Stomach (tissue), 9 donors: ENCODE results near the gene FOXL1. TPM values are rescaled to one million over a fixed set of nuclear protein-coding genes. Genes with fewer than 3 reads are reported as not detected.

Experiments
- DNase-seq, 2 donors: peaks; one replicate each; pipeline versions ENCODE4 v3.0.0 to v3.0.0-alpha.2; 2013 to 2019
- H3K27ac ChIP-seq, 5 donors: fragments of 200-600 bp in 4 of 5; sonication (generic) in 4 of 5; one replicate each; pipeline ENCODE4 v1.5.1; 2013 to 2019; ENCODE audit warnings: mild to moderate bottlenecking in 1 of 5, moderate library complexity in 1 of 5
- H3K27me3 ChIP-seq, 3 donors: fragments of 200-600 bp; sonication (generic); one replicate each; pipeline ENCODE4 v1.5.1; 2017 to 2019; ENCODE audit warnings: mixed run types in 1 of 3
- H3K36me3 ChIP-seq, 4 donors: fragments of 200-600 bp; sonication (generic); 1 replicate in 3 of 4; 2 replicates in 1 of 4; pipeline ENCODE4 v1.5.1; 2016 to 2019
- H3K4me1 ChIP-seq, 4 donors: fragments of 200-600 bp; sonication (generic); one replicate each; pipeline ENCODE4 v1.5.1; 2016 to 2019
- H3K4me3 ChIP-seq, 4 donors: fragments of 200-600 bp; sonication (generic) in 3 of 4; one replicate each; pipeline ENCODE4 v1.5.1; 2016 to 2019; ENCODE audit warnings: mild to moderate bottlenecking in 1 of 4
- H3K9me3 ChIP-seq, 4 donors: fragments of 200-600 bp; sonication (generic); one replicate each; pipeline ENCODE4 v1.5.1; 2016 to 2019
- EP300 ChIP-seq: sonication (generic); formaldehyde crosslinking; IDR thresholded peaks from one replicate; pipeline ENCODE4 v1.6.1; 2017; ENCODE audit warnings: antibody characterized with exemption
- POLR2A ChIP-seq, 4 donors: fragments of 450-650 bp; IDR thresholded peaks; one replicate each; pipeline ENCODE4 v1.6.1; 2016; ENCODE audit warnings: antibody characterized with exemption in 4 of 4, control low read depth in 2 of 4, mild to moderate bottlenecking in 1 of 4, moderate library complexity in 1 of 4
- POLR2AphosphoS5 ChIP-seq, 3 donors: sonication (generic); formaldehyde crosslinking; IDR thresholded peaks; one replicate each; pipeline ENCODE4 v1.6.1; 2016; ENCODE audit warnings: antibody characterized with exemption in 3 of 3
- WGBS, 5 donors: extraction: QIAGEN DNeasy Blood & Tissue Kit in 3 of 5; methylation state at CpG; one replicate each; pipeline versions ENCODE4 v1.1.5 to v1.1.7; 2013 to 2018; 5-methylcytosine and 5-hydroxymethylcytosine counted together
- intact Hi-C: fragments of 100-400 bp; cut with DNase I; formaldehyde crosslinking; loops from one replicate; pipeline ENCODE4 v1.15.1; 2023; ENCODE audit warnings: low total_unique reads
- polyA plus RNA-seq, 3 donors: library from polyadenylated mRNA; stranded (reverse); fragments of 200-250 nt; gene quantifications; one replicate each; pipeline ENCODE4 v1.2.3, GENCODE V29; 2013
- total RNA-seq, 5 donors: library from RNA; depleted of rRNA; stranded (reverse); fragments of >200 nt; gene quantifications; one replicate each; pipeline versions ENCODE4 v1.1.0 to v1.2.3, GENCODE V29; 2014 to 2016
- TF ChIP-seq, protein P1 (sequence below), 7 experiments: fragments of 450-650 bp in 4 of 7; fragments of 200-600 bp in 3 of 7; sonication (generic) in 3 of 7; IDR thresholded peaks; one replicate each; pipeline ENCODE4 v1.5.1; 2016 to 2019; ENCODE audit warnings: antibody characterized with exemption in 7 of 7, control low read depth in 2 of 7, mild to moderate bottlenecking in 1 of 7
- donor health status: healthy with polysubstance abuse.
- donor health status: Bipolar disorder and iron deficiency.
- donor health status: healthy.

The FOXL1 gene
- total and polyA plus RNA-seq, 8 donors, result 0.60 to 12.7 (median 5.2) TPM; not detected in 2

DNA sequence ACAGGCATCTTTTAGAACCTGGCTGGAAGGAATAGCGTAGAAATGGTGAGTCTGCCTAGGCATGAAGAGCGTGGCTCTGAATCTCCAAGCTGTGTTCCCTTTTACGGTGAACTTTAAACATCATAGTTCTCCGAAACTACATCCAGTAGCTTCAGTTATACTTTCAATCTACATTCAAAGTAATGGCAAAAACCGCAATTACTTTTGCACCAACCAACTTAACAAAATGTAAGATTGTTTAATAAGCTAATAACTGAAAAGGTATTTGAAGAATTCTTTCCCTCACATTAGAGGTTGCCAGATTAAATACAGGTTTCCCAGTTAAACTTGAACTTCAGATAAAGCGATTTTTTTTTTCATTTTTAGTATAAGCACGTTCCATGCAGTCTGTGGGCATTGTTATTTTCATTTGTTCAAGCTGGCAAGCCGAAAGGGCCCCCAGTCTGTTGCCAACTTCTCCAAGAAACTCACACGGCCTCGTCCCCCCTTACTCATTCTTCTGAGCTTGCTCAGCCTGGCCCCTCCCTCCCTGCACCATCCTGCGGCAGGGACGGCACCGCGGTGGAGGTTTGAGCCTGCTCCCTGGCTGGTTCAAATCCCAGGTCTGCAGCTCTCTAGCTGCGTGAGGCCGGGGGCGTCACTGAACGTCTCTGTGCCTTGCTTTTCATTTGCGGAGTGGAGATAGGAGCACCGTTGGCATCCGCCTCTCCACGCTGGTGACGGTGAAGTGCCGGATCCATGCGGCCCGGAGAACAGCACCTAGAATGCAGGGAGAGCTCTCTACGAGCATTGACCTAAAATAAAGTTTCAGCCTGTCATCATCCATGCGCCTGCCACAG, 19.8 kb upstream of the FOXL1 start:
- DNase-seq, result no peak
- intact Hi-C loops, result no loop called here
- 29 to 53% (median 47%) methylated on average over 28 of the region's 28 CpGs for WGBS, 5 donors

DNA sequence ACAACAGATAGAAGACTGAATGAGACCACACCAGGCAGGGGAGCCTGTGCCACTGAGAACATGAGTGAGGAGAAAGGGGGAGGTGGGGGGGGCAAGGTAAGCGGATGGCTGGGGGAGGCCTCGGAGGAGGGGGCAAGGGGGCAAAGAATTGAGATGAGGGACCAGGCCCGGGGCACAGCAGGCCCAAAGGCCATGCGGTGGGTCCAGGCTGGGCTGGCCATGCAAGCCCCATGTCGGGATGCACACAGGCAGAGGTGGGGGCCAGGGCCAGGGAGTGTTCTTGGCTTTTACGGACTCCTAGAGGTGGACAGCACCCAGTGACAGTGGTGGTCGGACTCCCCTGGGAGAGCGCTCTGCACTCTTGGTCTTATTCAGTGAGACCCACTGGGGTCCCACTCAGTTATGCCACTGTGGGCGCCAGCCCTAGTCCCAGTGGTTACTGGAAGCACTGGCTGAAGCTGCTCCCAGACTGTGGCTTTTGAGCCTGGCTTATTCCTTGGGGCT, 18.5 kb upstream of the FOXL1 start:
- 75 to 88% (median 87%) methylated on average over 7 to 9 of the region's 9 CpGs for WGBS, 5 donors
- no peak overlapping the region for H3K27ac ChIP-seq
- DNase-seq, result no peak
- H3K27me3 ChIP-seq, result peaks cover 8 to 67% (median 19%) of the 10 kb centered on the region in 3 donors
- no peaks in the 10 kb centered on the region for H3K36me3 ChIP-seq
- intact Hi-C loops, result loop anchor here (5.0 kb wide), 1 partner anchor 722 kb away; no protein-coding TSS in a partner anchor
- no peak overlapping the region for H3K4me3 ChIP-seq
- TF ChIP-seq EP300, result no peak
- no peak for TF ChIP-seq POLR2AphosphoS5 (IDR thresholded peaks at IDR 0.05)
- H3K4me1 ChIP-seq, result peaks cover 17 to 31% (median 25%) of the 10 kb centered on the region in 4 donors
- no peaks in the 10 kb centered on the region for H3K9me3 ChIP-seq

More for the DNA sequence above, 19.8 kb upstream of the FOXL1 start:
- H3K27ac ChIP-seq, result peak overlapping the region in 1 of 5 donors; percentile 21
- H3K4me1 ChIP-seq, result peaks cover 15 to 31% (median 25%) of the 10 kb centered on the region in 4 donors
- TF ChIP-seq POLR2A (IDR thresholded peaks at IDR 0.05), result no peak
- TF ChIP-seq POLR2AphosphoS5 (IDR thresholded peaks at IDR 0.05), result no peak
- TF ChIP-seq, protein P1, sequence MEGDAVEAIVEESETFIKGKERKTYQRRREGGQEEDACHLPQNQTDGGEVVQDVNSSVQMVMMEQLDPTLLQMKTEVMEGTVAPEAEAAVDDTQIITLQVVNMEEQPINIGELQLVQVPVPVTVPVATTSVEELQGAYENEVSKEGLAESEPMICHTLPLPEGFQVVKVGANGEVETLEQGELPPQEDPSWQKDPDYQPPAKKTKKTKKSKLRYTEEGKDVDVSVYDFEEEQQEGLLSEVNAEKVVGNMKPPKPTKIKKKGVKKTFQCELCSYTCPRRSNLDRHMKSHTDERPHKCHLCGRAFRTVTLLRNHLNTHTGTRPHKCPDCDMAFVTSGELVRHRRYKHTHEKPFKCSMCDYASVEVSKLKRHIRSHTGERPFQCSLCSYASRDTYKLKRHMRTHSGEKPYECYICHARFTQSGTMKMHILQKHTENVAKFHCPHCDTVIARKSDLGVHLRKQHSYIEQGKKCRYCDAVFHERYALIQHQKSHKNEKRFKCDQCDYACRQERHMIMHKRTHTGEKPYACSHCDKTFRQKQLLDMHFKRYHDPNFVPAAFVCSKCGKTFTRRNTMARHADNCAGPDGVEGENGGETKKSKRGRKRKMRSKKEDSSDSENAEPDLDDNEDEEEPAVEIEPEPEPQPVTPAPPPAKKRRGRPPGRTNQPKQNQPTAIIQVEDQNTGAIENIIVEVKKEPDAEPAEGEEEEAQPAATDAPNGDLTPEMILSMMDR (IDR thresholded peaks at IDR 0.05), result no peak
- no peak for TF ChIP-seq EP300
- H3K36me3 ChIP-seq, result no peaks in the 10 kb centered on the region
- no peak overlapping the region for H3K4me3 ChIP-seq
- H3K9me3 ChIP-seq, result no peaks in the 10 kb centered on the region
- H3K27me3 ChIP-seq, result peaks cover 0 to 56% (median 9%) of the 10 kb centered on the region in 3 donors

DNA sequence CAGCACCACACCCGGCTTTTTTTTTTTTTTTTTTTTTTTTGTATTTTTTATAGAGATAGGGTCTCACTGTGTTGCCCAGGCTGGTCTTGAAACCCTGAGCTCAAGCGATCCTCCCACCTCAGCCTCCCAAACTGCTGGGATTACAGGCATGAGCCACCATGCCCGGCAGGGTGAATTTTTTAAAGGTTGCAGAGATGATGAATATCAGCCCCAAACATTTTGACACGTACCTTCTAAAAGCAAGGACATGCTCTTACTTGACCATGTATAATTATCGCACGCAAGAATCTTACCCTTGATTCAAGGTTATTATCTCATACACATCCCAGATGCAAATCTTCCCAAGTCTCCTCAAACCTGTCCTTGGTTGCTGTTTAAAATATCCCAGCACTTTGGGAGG, 16.0 kb upstream of the FOXL1 start:
- no peak for TF ChIP-seq EP300
- TF ChIP-seq, protein P1 (IDR thresholded peaks at IDR 0.05), result no peak
- TF ChIP-seq POLR2AphosphoS5 (IDR thresholded peaks at IDR 0.05), result no peak
- no peak for TF ChIP-seq POLR2A (IDR thresholded peaks at IDR 0.05)
- H3K4me1 ChIP-seq, result peaks cover 12 to 43% (median 31%) of the 10 kb centered on the region in 4 donors
- no peaks in the 10 kb centered on the region for H3K9me3 ChIP-seq
- no peak for DNase-seq
- intact Hi-C loops, result loop anchor here (5.0 kb wide), 1 partner anchor 720 kb away; no protein-coding TSS in a partner anchor
- H3K4me3 ChIP-seq, result no peak overlapping the region
- WGBS, 5 donors, result 77 to 92% (median 82%) methylated on average over 6 of the region's 6 CpGs
- H3K27me3 ChIP-seq, result peaks cover 25 to 86% (median 44%) of the 10 kb centered on the region in 3 donors
- no peaks in the 10 kb centered on the region for H3K36me3 ChIP-seq
- H3K27ac ChIP-seq, result no peak overlapping the region

DNA sequence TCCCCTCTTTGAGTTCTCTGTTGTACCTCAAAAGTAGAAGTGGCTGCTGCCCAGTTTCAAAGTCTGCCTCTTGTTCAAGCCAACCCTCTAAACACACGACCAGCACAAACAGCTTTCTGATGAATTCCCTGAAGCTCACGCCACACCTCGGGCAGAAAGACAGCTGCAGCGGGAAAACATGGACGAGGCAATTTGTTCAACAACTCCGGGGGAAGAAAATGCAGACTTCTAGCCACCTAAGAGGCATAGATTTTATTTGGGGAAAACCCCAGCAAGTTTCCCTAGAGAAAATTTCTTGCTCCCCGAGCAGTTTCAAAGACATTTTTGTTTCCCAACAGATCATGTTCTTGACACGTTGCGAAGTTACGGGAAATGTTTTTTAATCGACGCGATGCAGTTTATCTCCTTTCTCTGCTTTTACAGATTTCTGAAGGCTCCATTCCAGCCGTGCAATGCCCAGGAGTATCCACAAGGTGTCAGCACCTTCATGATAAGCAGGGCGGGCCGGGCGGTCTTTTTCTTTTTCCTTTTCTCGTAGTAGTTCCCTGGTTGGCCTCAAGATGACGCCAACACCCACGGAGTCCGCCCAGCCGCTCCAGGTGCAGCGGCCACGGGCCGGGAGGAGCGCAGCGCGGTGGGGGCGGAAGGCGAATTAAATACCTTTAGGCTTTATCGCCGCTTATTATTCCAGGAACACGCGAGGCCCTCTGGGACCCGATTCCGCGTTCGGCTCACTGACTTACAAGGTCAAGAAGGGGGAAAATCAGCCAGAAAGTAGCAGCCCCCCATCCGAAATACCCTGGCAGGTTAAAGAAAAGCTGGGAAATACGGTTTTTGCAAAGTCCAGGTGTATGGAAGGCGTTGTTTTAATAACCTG, 14.6 kb upstream of the FOXL1 start:
- no peaks in the 10 kb centered on the region for H3K9me3 ChIP-seq
- intact Hi-C loops, result loop anchor here (5.0 kb wide), 1 partner anchor 719 kb away; no protein-coding TSS in a partner anchor
- 0 to 1% (median 1%) methylated on average over 40 to 41 of the region's 41 CpGs for WGBS, 5 donors
- no peaks in the 10 kb centered on the region for H3K36me3 ChIP-seq
- TF ChIP-seq POLR2A (IDR thresholded peaks at IDR 0.05), result no peak
- peak in 1 of 3 donors; percentile 53 for TF ChIP-seq POLR2AphosphoS5 (IDR thresholded peaks at IDR 0.05)
- TF ChIP-seq, protein P1 (IDR thresholded peaks at IDR 0.05), result peak in 6 of 7 experiments; percentile 85 to 100 (median 100)
- peaks cover 39 to 86% (median 58%) of the 10 kb centered on the region in 3 donors for H3K27me3 ChIP-seq
- peak overlapping the region in 1 of 4 donors; percentile 14 for H3K4me3 ChIP-seq
- H3K27ac ChIP-seq, result no peak overlapping the region
- peak; percentile 94 for DNase-seq
- H3K4me1 ChIP-seq, result peaks cover 12 to 45% (median 32%) of the 10 kb centered on the region in 4 donors
